ENCODE data around the gene FRMPD2. TPM values are rescaled to one million over a fixed set of nuclear protein-coding genes. Genes with fewer than 3 reads are reported as not detected.

Gene FRMPD2
- total and polyA plus RNA-seq, 2 of the 4 experiments (the other 2 are of a cell fraction) = 0.18 TPM; not detected in 1

DNA sequence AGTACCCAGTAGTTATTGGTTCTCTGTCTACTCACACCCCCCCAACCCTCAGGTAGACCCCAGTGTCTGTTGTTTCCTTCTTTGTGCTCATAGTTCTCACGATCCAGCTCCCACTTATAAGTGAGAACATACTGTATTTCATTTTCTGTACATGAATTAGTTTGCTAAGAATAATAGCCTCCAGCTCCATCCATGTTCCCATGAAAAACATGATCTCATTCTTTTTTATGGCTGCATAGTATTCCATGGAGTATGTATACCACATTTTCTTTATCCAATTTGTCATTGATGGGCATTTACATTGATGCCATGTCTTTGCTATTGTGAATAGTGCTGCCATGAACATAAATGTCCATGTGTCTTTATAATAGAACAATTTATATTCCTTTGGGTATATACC, 2.6 kb upstream of the FRMPD2 start:
- in situ Hi-C loops (cut with MboI; ENCODE audit: low sequenced_read_pairs) (no loop called here), intact Hi-C loops (cut with micrococcal nuclease) (no loop called here), dilution Hi-C loops (cut with HindIII; ENCODE audit: low sequenced_read_pairs, unreplicated experiment) (no loop called here)
- H3K4me3 ChIP-seq (ENCODE audit: insufficient read depth, low read depth, low read length) = no peak overlapping the region
- H3K36me3 ChIP-seq (ENCODE audit: control insufficient read depth, insufficient read depth, low read length) = no peaks in the 10 kb centered on the region
- no peak overlapping the region for H3K18ac ChIP-seq (ENCODE audit: low read depth, low read length)
- H3K4ac ChIP-seq (ENCODE audit: low read depth, low read length) = no peak overlapping the region
- no peak overlapping the region for H2AK9ac ChIP-seq (replicated peaks; ENCODE audit: low read depth, low read length, poor library complexity)
- no peaks in the 10 kb centered on the region for H3K4me1 ChIP-seq (ENCODE audit: control insufficient read depth, insufficient read depth, low read length)
- no peak overlapping the region for H2AFZ ChIP-seq (replicated peaks; ENCODE audit: low read length, poor library complexity)
- ATAC-seq (ENCODE audit: low read depth) (no peak), DNase-seq (no peak)
- H3K14ac ChIP-seq (replicated peaks; ENCODE audit: low read depth, low read length) = no peak overlapping the region
- H3K9ac ChIP-seq (ENCODE audit: low read depth, low read length) = no peak overlapping the region
- POLR2A ChIA-PET (ENCODE audit: unreplicated experiment) = no interaction called here
- H4K20me1 ChIP-seq (ENCODE audit: insufficient read depth, low read length) = no peaks in the 10 kb centered on the region
- H3K23ac ChIP-seq (ENCODE audit: low read depth, low read length) = no peak overlapping the region
- H3K9me1 ChIP-seq (ENCODE audit: insufficient read depth, low read length) = no peaks in the 10 kb centered on the region
- no peak overlapping the region for H2BK15ac ChIP-seq (ENCODE audit: low read depth, low read length)
- no peak overlapping the region for H4K8ac ChIP-seq (ENCODE audit: low read depth in 2 of 2, low read length in 2 of 2)
- no peak overlapping the region for H3K4me2 ChIP-seq (ENCODE audit: low read depth, low read length)
- CTCF ChIA-PET = no interaction called here
- H4K91ac ChIP-seq (ENCODE audit: insufficient read depth, low read depth, low read length) = no peak overlapping the region
- no peak for TF ChIP-seq NFE2L2 (IDR thresholded peaks at IDR 0.05; ENCODE audit: low read depth, low read length)
- TF ChIP-seq CEBPB (IDR thresholded peaks at IDR 0.05; ENCODE audit: low read depth, low read length) = no peak
- no peaks in the 10 kb centered on the region for H3K79me1 ChIP-seq (ENCODE audit: low read depth in 1 of 2, low read length in 2 of 2)
- no CpG with 5 or more reads among the region's 1 CpG for WGBS, 2 experiments (ENCODE audit: extremely low coverage in 2 of 2, insufficient read length in 1 of 2)
- no peak overlapping the region for H2BK20ac ChIP-seq (ENCODE audit: low read depth, low read length)
- no peak overlapping the region for H3K27ac ChIP-seq (ENCODE audit: insufficient read depth, low read length)
- peaks cover 15% of the 10 kb centered on the region for H3K27me3 ChIP-seq (ENCODE audit: control insufficient read depth, insufficient read depth, low read length)
- H3K9me3 ChIP-seq (ENCODE audit: control insufficient read depth, insufficient read depth, low read length) = no peaks in the 10 kb centered on the region
- H4K5ac ChIP-seq (ENCODE audit: low read depth, low read length) = no peak overlapping the region
- H2BK120ac ChIP-seq (ENCODE audit: low read depth, low read length) = no peak overlapping the region
- H3K56ac ChIP-seq (ENCODE audit: extremely low read depth, insufficient read depth, low read length) = no peak overlapping the region
- H2BK5ac ChIP-seq (ENCODE audit: low read depth, low read length, poor library complexity, severe bottlenecking) = no peak overlapping the region
- no peak overlapping the region for H2AK5ac ChIP-seq (ENCODE audit: low read depth, low read length)
- no TSS peak for BruUV-seq (replicated peaks)
